ENCODE results near the gene NPAS2.
A peak's percentile ranks its signal among the peaks of the same experiment; 100 is the strongest.

The NPAS2 gene

GRCh38 chr2:100978582-100979191 lies 158.7 kb downstream of the NPAS2 start:
- H3K27me3 ChIP-seq (ENCODE audit: control insufficient read depth in 1 of 2, insufficient read depth in 2 of 2, low read length in 2 of 2), result no peaks in the 10 kb centered on the region
- H3K36me3 ChIP-seq (ENCODE audit: control insufficient read depth in 2 of 2, insufficient read depth in 2 of 2, low read length in 2 of 2), result peaks cover 9 to 20% of the 10 kb centered on the region in 2 donors
- no peaks in the 10 kb centered on the region for H3K9me3 ChIP-seq (ENCODE audit: control insufficient read depth in 2 of 2, low read length in 2 of 2)
- H3K4me3 ChIP-seq (ENCODE audit: low read length in 2 of 2), result no peak overlapping the region
- H3K9ac ChIP-seq (ENCODE audit: low read length in 2 of 2), result peak overlapping the region; percentile 13 to 68
- H3K4me1 ChIP-seq (ENCODE audit: control insufficient read depth, insufficient read depth, low read length), result peaks cover 25% of the 10 kb centered on the region
- H3K27ac ChIP-seq (ENCODE audit: low read length), result peak overlapping the region; percentile 88

- Histone ChIP-seq H3K9ac (ENCODE audit: low read length in 2 of 2) (no peak overlapping the region), H3K36me3 (ENCODE audit: control insufficient read depth in 2 of 2, insufficient read depth in 2 of 2, low read length in 2 of 2) (peaks cover 9 to 16% of the 10 kb centered on the region in 2 donors), H3K27ac (ENCODE audit: low read length) (no peak overlapping the region), H3K27me3 (ENCODE audit: control insufficient read depth in 1 of 2, insufficient read depth in 2 of 2, low read length in 2 of 2) (no peaks in the 10 kb centered on the region), H3K4me1 (ENCODE audit: control insufficient read depth, insufficient read depth, low read length) (peaks cover 33% of the 10 kb centered on the region), H3K9me3 (ENCODE audit: control insufficient read depth in 2 of 2, low read length in 2 of 2) (no peaks in the 10 kb centered on the region), H3K4me3 (ENCODE audit: low read length in 2 of 2) (no peak overlapping the region)
Observed at GRCh38 chr2:100980046-100980445, 160.1 kb downstream of the NPAS2 start.

- H3K27me3 ChIP-seq (ENCODE audit: control insufficient read depth in 1 of 2, insufficient read depth in 2 of 2, low read length in 2 of 2), result no peaks in the 10 kb centered on the region
- H3K36me3 ChIP-seq (ENCODE audit: control insufficient read depth in 2 of 2, insufficient read depth in 2 of 2, low read length in 2 of 2), result peaks cover 4 to 11% of the 10 kb centered on the region in 2 donors
- H3K27ac ChIP-seq (ENCODE audit: low read length), result no peak overlapping the region
- no peak overlapping the region for H3K4me3 ChIP-seq (ENCODE audit: low read length in 2 of 2)
- peaks cover 33% of the 10 kb centered on the region for H3K4me1 ChIP-seq (ENCODE audit: control insufficient read depth, insufficient read depth, low read length)
- no peak overlapping the region for H3K9ac ChIP-seq (ENCODE audit: low read length in 2 of 2)
- no peaks in the 10 kb centered on the region for H3K9me3 ChIP-seq (ENCODE audit: control insufficient read depth in 2 of 2, low read length in 2 of 2)
Observed at GRCh38 chr2:100981011-100981410, 161.1 kb downstream of the NPAS2 start.

- Histone ChIP-seq H3K9ac (ENCODE audit: low read length in 2 of 2) (no peak overlapping the region), H3K36me3 (ENCODE audit: control insufficient read depth in 2 of 2, insufficient read depth in 2 of 2, low read length in 2 of 2) (peaks cover 4 to 11% of the 10 kb centered on the region in 2 donors)
Observed at GRCh38 chr2:100982431-100982861, 162.5 kb downstream of the NPAS2 start.

DNA sequence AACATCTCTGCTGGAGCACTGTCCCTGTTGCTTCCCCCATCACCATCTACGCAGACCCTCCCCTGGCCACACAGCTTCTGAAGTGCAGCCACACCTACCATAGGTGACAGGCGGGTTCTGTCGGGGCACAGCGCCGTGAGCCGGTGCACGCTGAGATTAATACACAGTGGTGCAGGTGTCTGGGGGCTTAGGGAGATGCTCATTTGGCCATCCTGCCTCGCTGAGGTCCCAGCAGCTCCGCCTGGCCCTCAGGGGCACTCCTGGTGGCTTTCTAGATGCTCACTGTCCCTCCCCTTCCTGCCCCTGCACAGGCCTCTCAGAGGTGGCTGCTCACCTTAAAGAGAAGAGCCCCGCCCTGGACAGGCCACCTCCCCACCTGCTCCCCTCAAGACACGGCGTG lies 163.3 kb downstream of the NPAS2 start:
- H3K36me3 ChIP-seq (ENCODE audit: control insufficient read depth in 2 of 2, insufficient read depth in 2 of 2, low read length in 2 of 2), result peaks cover 5 to 11% of the 10 kb centered on the region in 2 donors
- H3K27ac ChIP-seq (ENCODE audit: low read length), result no peak overlapping the region

More at GRCh38 chr2:100982431-100982861, 162.5 kb downstream of the NPAS2 start:
- no peak overlapping the region for H3K27ac ChIP-seq (ENCODE audit: low read length)
- no peak overlapping the region for H3K4me3 ChIP-seq (ENCODE audit: low read length in 2 of 2)
- no peaks in the 10 kb centered on the region for H3K27me3 ChIP-seq (ENCODE audit: control insufficient read depth in 1 of 2, insufficient read depth in 2 of 2, low read length in 2 of 2)
- H3K9me3 ChIP-seq (ENCODE audit: control insufficient read depth in 2 of 2, low read length in 2 of 2), result no peaks in the 10 kb centered on the region
- peaks cover 23% of the 10 kb centered on the region for H3K4me1 ChIP-seq (ENCODE audit: control insufficient read depth, insufficient read depth, low read length)

DNA sequence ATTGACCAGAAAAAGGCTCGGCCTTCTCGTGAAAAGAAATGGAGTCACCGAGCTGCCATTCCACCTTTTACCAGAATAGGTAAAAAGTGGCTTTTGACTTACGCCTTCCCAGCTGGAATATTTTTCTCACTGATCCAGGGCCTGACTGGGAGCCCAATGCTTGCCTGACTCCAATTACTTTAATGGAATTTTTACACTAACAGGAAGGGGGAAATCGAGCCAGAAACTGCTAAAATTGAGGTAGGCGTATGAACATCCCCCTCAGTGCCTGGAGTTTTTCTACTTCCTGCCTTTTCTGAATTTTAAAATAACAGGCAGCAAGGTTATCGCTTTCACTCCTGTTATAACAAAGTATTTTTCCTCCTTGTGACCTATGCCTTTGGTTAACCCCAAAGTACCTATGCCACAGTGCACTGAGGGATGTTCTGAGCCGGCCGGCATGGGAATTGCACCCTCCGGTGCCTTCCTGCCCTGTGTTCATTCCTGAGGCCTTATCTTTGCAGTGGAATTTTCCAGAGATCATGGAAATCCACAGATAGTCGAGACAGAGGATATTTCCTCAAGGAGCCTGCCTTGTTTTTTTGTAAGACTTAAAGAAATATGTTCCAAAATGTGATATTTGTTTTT lies 163.9 kb downstream of the NPAS2 start:
- Histone ChIP-seq H3K27ac (ENCODE audit: low read length) (no peak overlapping the region), H3K4me1 (ENCODE audit: control insufficient read depth, insufficient read depth, low read length) (peaks cover 15% of the 10 kb centered on the region), H3K36me3 (ENCODE audit: control insufficient read depth in 2 of 2, insufficient read depth in 2 of 2, low read length in 2 of 2) (peaks cover 8 to 11% of the 10 kb centered on the region in 2 donors), H3K9ac (ENCODE audit: low read length in 2 of 2) (no peak overlapping the region), H3K27me3 (ENCODE audit: control insufficient read depth in 1 of 2, insufficient read depth in 2 of 2, low read length in 2 of 2) (no peaks in the 10 kb centered on the region), H3K4me3 (ENCODE audit: low read length in 2 of 2) (no peak overlapping the region), H3K9me3 (ENCODE audit: control insufficient read depth in 2 of 2, low read length in 2 of 2) (no peaks in the 10 kb centered on the region)

More for the DNA sequence above, 163.3 kb downstream of the NPAS2 start:
- H3K27me3 ChIP-seq (ENCODE audit: control insufficient read depth in 1 of 2, insufficient read depth in 2 of 2, low read length in 2 of 2), result no peaks in the 10 kb centered on the region
- peaks cover 20% of the 10 kb centered on the region for H3K4me1 ChIP-seq (ENCODE audit: control insufficient read depth, insufficient read depth, low read length)
- H3K9ac ChIP-seq (ENCODE audit: low read length in 2 of 2), result no peak overlapping the region
- no peak overlapping the region for H3K4me3 ChIP-seq (ENCODE audit: low read length in 2 of 2)
- H3K9me3 ChIP-seq (ENCODE audit: control insufficient read depth in 2 of 2, low read length in 2 of 2), result no peaks in the 10 kb centered on the region

DNA sequence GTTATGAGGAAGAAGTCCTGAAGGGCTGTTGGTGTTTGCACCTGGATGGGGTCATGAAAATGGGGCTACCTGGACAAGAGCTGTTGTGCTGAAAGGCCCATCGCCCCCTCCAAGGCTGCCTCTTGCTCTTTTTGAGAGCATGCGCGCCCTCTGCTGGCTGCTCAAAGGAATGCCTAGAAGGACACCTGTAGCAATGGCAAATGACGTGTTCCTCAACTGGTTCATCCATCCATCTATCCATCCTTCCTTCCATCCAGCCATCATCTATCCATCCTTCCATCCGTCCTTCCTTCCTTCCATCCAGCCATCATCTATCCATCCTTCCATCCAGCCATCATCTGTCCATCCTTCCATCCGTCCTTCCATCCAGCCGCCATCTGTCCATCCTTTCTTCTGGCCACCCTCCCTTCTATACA lies 165.0 kb downstream of the NPAS2 start:
- H3K9ac ChIP-seq (ENCODE audit: low read length in 2 of 2), result no peak overlapping the region
- H3K27me3 ChIP-seq (ENCODE audit: control insufficient read depth in 1 of 2, insufficient read depth in 2 of 2, low read length in 2 of 2), result no peaks in the 10 kb centered on the region
- peaks cover 12% of the 10 kb centered on the region for H3K4me1 ChIP-seq (ENCODE audit: control insufficient read depth, insufficient read depth, low read length)
- peaks cover 8 to 11% of the 10 kb centered on the region in 2 donors for H3K36me3 ChIP-seq (ENCODE audit: control insufficient read depth in 2 of 2, insufficient read depth in 2 of 2, low read length in 2 of 2)
- no peak overlapping the region for H3K4me3 ChIP-seq (ENCODE audit: low read length in 2 of 2)
- H3K9me3 ChIP-seq (ENCODE audit: control insufficient read depth in 2 of 2, low read length in 2 of 2), result no peaks in the 10 kb centered on the region
- H3K27ac ChIP-seq (ENCODE audit: low read length), result no peak overlapping the region

- Histone ChIP-seq H3K27me3 (ENCODE audit: control insufficient read depth in 1 of 2, insufficient read depth in 2 of 2, low read length in 2 of 2) (no peaks in the 10 kb centered on the region), H3K9ac (ENCODE audit: low read length in 2 of 2) (no peak overlapping the region), H3K4me1 (ENCODE audit: control insufficient read depth, insufficient read depth, low read length) (peaks cover 12% of the 10 kb centered on the region), H3K36me3 (ENCODE audit: control insufficient read depth in 2 of 2, insufficient read depth in 2 of 2, low read length in 2 of 2) (peaks cover 16 to 18% of the 10 kb centered on the region in 2 donors), H3K27ac (ENCODE audit: low read length) (no peak overlapping the region), H3K9me3 (ENCODE audit: control insufficient read depth in 2 of 2, low read length in 2 of 2) (no peaks in the 10 kb centered on the region), H3K4me3 (ENCODE audit: low read length in 2 of 2) (no peak overlapping the region)
Observed at GRCh38 chr2:100986157-100986556, 166.2 kb downstream of the NPAS2 start.

GRCh38 chr2:100987536-100987935 lies 167.6 kb downstream of the NPAS2 start:
- Histone ChIP-seq H3K36me3 (ENCODE audit: control insufficient read depth in 2 of 2, insufficient read depth in 2 of 2, low read length in 2 of 2) (peaks cover 13 to 17% of the 10 kb centered on the region in 2 donors), H3K9me3 (ENCODE audit: control insufficient read depth in 2 of 2, low read length in 2 of 2) (no peaks in the 10 kb centered on the region), H3K4me3 (ENCODE audit: low read length in 2 of 2) (no peak overlapping the region), H3K4me1 (ENCODE audit: control insufficient read depth, insufficient read depth, low read length) (peaks cover 12% of the 10 kb centered on the region), H3K9ac (ENCODE audit: low read length in 2 of 2) (no peak overlapping the region), H3K27ac (ENCODE audit: low read length) (no peak overlapping the region), H3K27me3 (ENCODE audit: control insufficient read depth in 1 of 2, insufficient read depth in 2 of 2, low read length in 2 of 2) (no peaks in the 10 kb centered on the region)

DNA sequence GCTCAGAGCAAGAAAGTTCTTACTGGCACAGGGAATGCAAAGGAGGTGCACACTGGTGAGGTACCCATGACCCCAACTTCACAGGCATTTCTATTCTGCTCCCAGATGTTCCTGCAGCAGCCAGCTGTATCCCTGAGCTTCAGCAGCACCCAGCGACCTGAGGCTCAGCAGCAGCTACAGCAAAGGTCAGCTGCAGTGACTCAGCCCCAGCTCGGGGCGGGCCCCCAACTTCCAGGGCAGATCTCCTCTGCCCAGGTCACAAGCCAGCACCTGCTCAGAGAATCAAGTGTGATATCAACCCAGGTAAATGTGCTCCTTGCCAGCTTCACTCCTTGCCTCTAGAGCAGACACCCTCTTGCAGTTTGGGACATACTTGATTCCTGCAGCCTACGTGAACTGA lies 168.0 kb downstream of the NPAS2 start:
- Histone ChIP-seq H3K27me3 (ENCODE audit: control insufficient read depth in 1 of 2, insufficient read depth in 2 of 2, low read length in 2 of 2) (no peaks in the 10 kb centered on the region), H3K9me3 (ENCODE audit: control insufficient read depth in 2 of 2, low read length in 2 of 2) (no peaks in the 10 kb centered on the region), H3K27ac (ENCODE audit: low read length) (no peak overlapping the region), H3K4me3 (ENCODE audit: low read length in 2 of 2) (no peak overlapping the region), H3K4me1 (ENCODE audit: control insufficient read depth, insufficient read depth, low read length) (peaks cover 12% of the 10 kb centered on the region), H3K9ac (ENCODE audit: low read length in 2 of 2) (no peak overlapping the region), H3K36me3 (ENCODE audit: control insufficient read depth in 2 of 2, insufficient read depth in 2 of 2, low read length in 2 of 2) (peaks cover 11 to 15% of the 10 kb centered on the region in 2 donors)
